Activated naive CD8-positive, alpha-beta T cell treated with anti-CD3 and anti-CD28 coated beads, Interleukin-2, amount 10 ng/mL, durations not matched to agents 7 days and 5 days (primary cell): ENCODE measurements around the gene LCORL. TPM values are rescaled to one million over a fixed set of nuclear protein-coding genes. Genes with fewer than 3 reads are reported as not detected.

Source experiments
- ATAC-seq: fragments of 150-1000 bp; cut with Tn5 transposase; one replicate; pipeline ENCODE4 v1.10.0; 2021; ENCODE audit warnings: low read depth, moderate library complexity
- POLR2A ChIA-PET: fragments of 350-600 bp; sonication (Branson Sonifier 250); formaldehyde crosslinking; loops from one replicate; lab custom pipeline; 2021; ENCODE audit warnings: antibody characterized with exemption; lab: Charles Lee
- DNase-seq: peaks from one replicate; pipeline ENCODE4 v3.0.0; 2021
- H3K27ac Mint-ChIP-seq: one replicate; pipeline ENCODE4 v1.8.0; 2022; ENCODE audit warnings: mild to moderate bottlenecking, mixed read lengths
- H3K27me3 Mint-ChIP-seq: one replicate; pipeline ENCODE4 v1.8.0; 2022; ENCODE audit warnings: mild to moderate bottlenecking, moderate library complexity, mixed read lengths
- H3K36me3 Mint-ChIP-seq: one replicate; pipeline ENCODE4 v1.8.0; 2021; ENCODE audit warnings: mild to moderate bottlenecking, mixed read lengths
- H3K4me1 Mint-ChIP-seq: one replicate; pipeline ENCODE4 v1.8.0; 2021; ENCODE audit warnings: mixed read lengths
- H3K4me3 Mint-ChIP-seq: one replicate; pipeline ENCODE4 v1.8.0; 2022; ENCODE audit warnings: mild to moderate bottlenecking, moderate library complexity, mixed read lengths
- H3K9me3 Mint-ChIP-seq: one replicate; pipeline ENCODE4 v1.8.0; 2021; ENCODE audit warnings: mixed read lengths
- total RNA-seq, 2 experiments: library from RNA; stranded (reverse); gene quantifications; one replicate each; pipeline ENCODE4 v1.2.3, GENCODE V29; 2021

LCORL gene
- 10 to 100 TPM; 15.8 to 18.1 TPM for total RNA-seq

GRCh38 chr4:18021720-18022571 is at the start of gene LCORL:
Gene LCORL (minus strand): TSS chr4:18021755. CDS start chr4:18021751, 4 bp downstream.
- POLR2A ChIA-PET, result interaction anchor here (0.6 to 0.8 kb wide), 2 partner anchors 18 to 212 kb away, joined by 3 read pairs; partner anchors contain the start of gene DCAF16
- peak; percentile 89 for DNase-seq
- Mint-ChIP-seq H3K4me3 (peak within 1 kb of the TSS; percentile 96), H3K27me3 (peaks cover 36% of the 10 kb centered on the region), H3K27ac (peak within 1 kb of the TSS; percentile 91), H3K9me3 (no peaks in the 10 kb centered on the region), H3K36me3 (no peaks in the 10 kb centered on the region), H3K4me1 (peaks cover 15% of the 10 kb centered on the region)
- peak; percentile 86 for ATAC-seq

- Mint-ChIP-seq H3K36me3 (no peaks in the 10 kb centered on the region), H3K4me3 (no peak overlapping the region), H3K4me1 (no peaks in the 10 kb centered on the region), H3K27me3 (peaks cover 18% of the 10 kb centered on the region), H3K27ac (no peak overlapping the region), H3K9me3 (no peaks in the 10 kb centered on the region)
- DNase-seq (no peak), ATAC-seq (no peak)
- POLR2A ChIA-PET, result no interaction called here
These were observed 48.3 kb upstream of the LCORL start for GRCh38 chr4:18069810-18070209.

GRCh38 chr4:18067031-18067430 is 45.5 kb upstream of the LCORL start:
- H3K9me3 Mint-ChIP-seq, result peaks cover 9% of the 10 kb centered on the region
- POLR2A ChIA-PET, result no interaction called here
- no peaks in the 10 kb centered on the region for H3K36me3 Mint-ChIP-seq
- peaks cover 25% of the 10 kb centered on the region for H3K27me3 Mint-ChIP-seq
- no peak overlapping the region for H3K4me3 Mint-ChIP-seq
- ATAC-seq (no peak), DNase-seq (no peak)
- no peaks in the 10 kb centered on the region for H3K4me1 Mint-ChIP-seq
- no peak overlapping the region for H3K27ac Mint-ChIP-seq

- ATAC-seq, result no peak
- DNase-seq, result no peak
- Mint-ChIP-seq H3K36me3 (no peaks in the 10 kb centered on the region), H3K4me3 (no peak overlapping the region), H3K27me3 (peaks cover 38% of the 10 kb centered on the region), H3K4me1 (peaks cover 1% of the 10 kb centered on the region), H3K27ac (no peak overlapping the region), H3K9me3 (peaks cover 9% of the 10 kb centered on the region)
- POLR2A ChIA-PET, result no interaction called here
These were observed 41.5 kb upstream of the LCORL start for GRCh38 chr4:18063079-18063478.

- H3K36me3 Mint-ChIP-seq, result no peaks in the 10 kb centered on the region
- H3K27ac Mint-ChIP-seq, result no peak overlapping the region
- ATAC-seq, result no peak
- no peak overlapping the region for H3K4me3 Mint-ChIP-seq
- no peak for DNase-seq
- peaks cover 4% of the 10 kb centered on the region for H3K9me3 Mint-ChIP-seq
- H3K4me1 Mint-ChIP-seq, result peaks cover 4% of the 10 kb centered on the region
- POLR2A ChIA-PET, result no interaction called here
- peaks cover 58% of the 10 kb centered on the region for H3K27me3 Mint-ChIP-seq
These were observed 36.4 kb upstream of the LCORL start for GRCh38 chr4:18057821-18058533.

- Mint-ChIP-seq H3K4me1 (peaks cover 4% of the 10 kb centered on the region), H3K36me3 (no peaks in the 10 kb centered on the region), H3K9me3 (no peaks in the 10 kb centered on the region), H3K27me3 (peaks cover 50% of the 10 kb centered on the region), H3K4me3 (no peak overlapping the region), H3K27ac (no peak overlapping the region)
- POLR2A ChIA-PET, result no interaction called here
- ATAC-seq (no peak), DNase-seq (no peak)
These were observed 34.5 kb upstream of the LCORL start for GRCh38 chr4:18056030-18056429.

- no peak overlapping the region for H3K4me3 Mint-ChIP-seq
- DNase-seq, result no peak
- H3K4me1 Mint-ChIP-seq, result no peaks in the 10 kb centered on the region
- H3K9me3 Mint-ChIP-seq, result peaks cover 3% of the 10 kb centered on the region
- ATAC-seq, result no peak
- H3K27me3 Mint-ChIP-seq, result peaks cover 34% of the 10 kb centered on the region
- POLR2A ChIA-PET, result no interaction called here
- no peak overlapping the region for H3K27ac Mint-ChIP-seq
- H3K36me3 Mint-ChIP-seq, result no peaks in the 10 kb centered on the region
These were observed 30.6 kb upstream of the LCORL start for GRCh38 chr4:18052158-18052557.

GRCh38 chr4:18051281-18051680 is 29.7 kb upstream of the LCORL start:
- H3K4me1 Mint-ChIP-seq, result no peaks in the 10 kb centered on the region
- H3K27me3 Mint-ChIP-seq, result peaks cover 34% of the 10 kb centered on the region
- no peak for DNase-seq
- no peak overlapping the region for H3K4me3 Mint-ChIP-seq
- no peak for ATAC-seq
- no peak overlapping the region for H3K27ac Mint-ChIP-seq
- POLR2A ChIA-PET, result no interaction called here
- H3K36me3 Mint-ChIP-seq, result no peaks in the 10 kb centered on the region
- H3K9me3 Mint-ChIP-seq, result peaks cover 3% of the 10 kb centered on the region

GRCh38 chr4:18050448-18050847 is 28.9 kb upstream of the LCORL start:
- no peak for DNase-seq
- no peak for ATAC-seq
- Mint-ChIP-seq H3K4me1 (no peaks in the 10 kb centered on the region), H3K4me3 (no peak overlapping the region), H3K36me3 (no peaks in the 10 kb centered on the region), H3K27me3 (peaks cover 26% of the 10 kb centered on the region), H3K27ac (no peak overlapping the region), H3K9me3 (peaks cover 3% of the 10 kb centered on the region)
- POLR2A ChIA-PET, result no interaction called here

GRCh38 chr4:18049446-18049845 is 27.9 kb upstream of the LCORL start:
- H3K36me3 Mint-ChIP-seq, result no peaks in the 10 kb centered on the region
- peaks cover 21% of the 10 kb centered on the region for H3K27me3 Mint-ChIP-seq
- H3K27ac Mint-ChIP-seq, result no peak overlapping the region
- POLR2A ChIA-PET, result no interaction called here
- no peak overlapping the region for H3K4me3 Mint-ChIP-seq
- DNase-seq (no peak), ATAC-seq (no peak)
- H3K9me3 Mint-ChIP-seq, result peaks cover 3% of the 10 kb centered on the region
- H3K4me1 Mint-ChIP-seq, result no peaks in the 10 kb centered on the region

GRCh38 chr4:18042754-18043153 is 21.2 kb upstream of the LCORL start:
- no peak overlapping the region for H3K4me3 Mint-ChIP-seq
- no peak overlapping the region for H3K27ac Mint-ChIP-seq
- ATAC-seq (no peak), DNase-seq (no peak)
- H3K9me3 Mint-ChIP-seq, result no peaks in the 10 kb centered on the region
- H3K4me1 Mint-ChIP-seq, result no peaks in the 10 kb centered on the region
- H3K27me3 Mint-ChIP-seq, result peaks cover 4% of the 10 kb centered on the region
- POLR2A ChIA-PET, result no interaction called here
- no peaks in the 10 kb centered on the region for H3K36me3 Mint-ChIP-seq

GRCh38 chr4:18042012-18042411 is 20.5 kb upstream of the LCORL start:
- ATAC-seq, result no peak
- DNase-seq, result no peak
- H3K4me1 Mint-ChIP-seq, result no peaks in the 10 kb centered on the region
- peaks cover 6% of the 10 kb centered on the region for H3K27me3 Mint-ChIP-seq
- POLR2A ChIA-PET, result no interaction called here
- H3K4me3 Mint-ChIP-seq, result no peak overlapping the region
- no peak overlapping the region for H3K27ac Mint-ChIP-seq
- no peaks in the 10 kb centered on the region for H3K36me3 Mint-ChIP-seq
- H3K9me3 Mint-ChIP-seq, result no peaks in the 10 kb centered on the region

- H3K36me3 Mint-ChIP-seq, result no peaks in the 10 kb centered on the region
- ATAC-seq, result no peak
- no peak for DNase-seq
- no peaks in the 10 kb centered on the region for H3K9me3 Mint-ChIP-seq
- POLR2A ChIA-PET, result no interaction called here
- H3K27ac Mint-ChIP-seq, result no peak overlapping the region
- peaks cover 9% of the 10 kb centered on the region for H3K27me3 Mint-ChIP-seq
- H3K4me3 Mint-ChIP-seq, result no peak overlapping the region
- no peaks in the 10 kb centered on the region for H3K4me1 Mint-ChIP-seq
These were observed 19.6 kb upstream of the LCORL start for GRCh38 chr4:18041114-18041513.

- Mint-ChIP-seq H3K4me1 (no peaks in the 10 kb centered on the region), H3K4me3 (no peak overlapping the region), H3K9me3 (no peaks in the 10 kb centered on the region), H3K27me3 (peaks cover 15% of the 10 kb centered on the region), H3K27ac (no peak overlapping the region), H3K36me3 (no peaks in the 10 kb centered on the region)
- DNase-seq, result no peak
- POLR2A ChIA-PET, result no interaction called here
- no peak for ATAC-seq
These were observed 17.6 kb upstream of the LCORL start for GRCh38 chr4:18039113-18039512.
